ENCODE results near the gene TCF12.
A peak's percentile ranks its signal among the peaks of the same experiment; 100 is the strongest.

TCF12 gene

DNA sequence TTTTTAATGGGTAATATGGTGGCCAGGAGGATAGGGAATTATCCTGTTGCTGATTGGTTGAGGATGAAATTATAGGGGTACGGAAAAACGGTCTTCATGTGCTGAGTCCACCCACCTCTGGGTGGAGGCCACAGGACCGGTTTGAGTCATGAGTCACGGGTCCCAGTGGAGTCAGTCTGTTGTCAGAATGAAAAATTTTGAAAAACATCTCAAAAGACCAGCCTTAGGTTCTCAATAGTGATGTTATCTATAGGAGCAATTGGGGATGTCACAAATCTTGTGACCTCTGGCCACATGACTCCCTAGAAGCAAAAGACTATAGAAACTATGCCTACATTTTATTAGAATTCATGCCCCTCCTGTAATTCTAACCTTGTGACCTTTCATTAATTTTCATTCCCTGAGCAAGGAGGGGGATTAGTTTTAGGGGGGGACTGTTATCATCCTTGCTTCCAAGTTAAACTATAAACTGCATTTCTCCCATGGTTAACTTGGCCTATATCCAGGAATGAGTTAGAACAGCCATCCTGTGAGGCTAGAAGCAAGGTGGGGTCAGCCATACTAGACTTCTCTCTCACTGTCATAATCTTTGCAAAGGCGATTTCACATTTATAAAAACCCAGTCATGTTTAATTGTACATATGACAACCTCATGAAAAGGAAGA, 101.2 kb downstream of the TCF12 start:
- H3K36me3 Mint-ChIP-seq (ENCODE audit: low read depth): peaks cover 16% of the 10 kb centered on the region
- H3K9me3 Mint-ChIP-seq: peaks cover 8% of the 10 kb centered on the region
- DNase-seq (no peak), ATAC-seq (no peak)
- H3K4me1 Mint-ChIP-seq: peaks cover 27% of the 10 kb centered on the region
- H3K27me3 Mint-ChIP-seq: no peaks in the 10 kb centered on the region
- H3K4me3 Mint-ChIP-seq: no peak overlapping the region
- H3K27ac Mint-ChIP-seq: no peak overlapping the region

DNA sequence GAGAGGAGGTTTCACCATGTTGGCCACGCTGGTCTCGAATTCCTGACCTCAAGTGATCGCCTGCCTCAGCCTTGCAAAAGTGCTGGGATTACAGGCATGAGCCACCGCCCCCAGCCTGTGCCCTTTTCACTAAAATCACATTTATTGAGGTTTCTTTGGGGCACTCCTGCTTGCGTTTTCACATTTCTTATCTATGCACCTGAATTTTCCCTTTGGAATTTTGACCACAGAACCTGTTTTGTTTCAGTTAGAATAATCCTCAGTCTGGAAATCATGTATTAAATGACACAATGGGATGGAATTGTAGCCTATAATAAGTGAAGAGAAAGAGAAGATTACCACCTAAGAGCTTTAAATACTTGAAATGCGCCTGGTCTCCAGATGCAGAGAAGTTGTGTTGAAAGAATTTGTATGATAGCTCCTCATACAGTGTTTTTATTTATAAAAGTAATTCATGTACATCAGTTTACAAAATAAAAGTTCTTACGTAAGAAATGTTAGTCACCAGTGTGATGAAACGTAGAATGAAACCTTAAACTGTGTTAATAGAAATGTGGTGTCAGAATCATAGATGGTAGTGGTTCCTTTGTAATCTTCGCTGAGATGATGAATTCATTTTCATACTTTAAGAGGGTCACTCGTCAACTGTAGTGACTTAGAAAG, 107.0 kb downstream of the TCF12 start:
- H3K27me3 Mint-ChIP-seq: no peaks in the 10 kb centered on the region
- H3K4me1 Mint-ChIP-seq: peaks cover 24% of the 10 kb centered on the region
- H3K4me3 Mint-ChIP-seq: no peak overlapping the region
- H3K27ac Mint-ChIP-seq: no peak overlapping the region
- H3K36me3 Mint-ChIP-seq (ENCODE audit: low read depth): peaks cover 20% of the 10 kb centered on the region
- ATAC-seq (no peak), DNase-seq (no peak)
- peaks cover 17% of the 10 kb centered on the region for H3K9me3 Mint-ChIP-seq

DNA sequence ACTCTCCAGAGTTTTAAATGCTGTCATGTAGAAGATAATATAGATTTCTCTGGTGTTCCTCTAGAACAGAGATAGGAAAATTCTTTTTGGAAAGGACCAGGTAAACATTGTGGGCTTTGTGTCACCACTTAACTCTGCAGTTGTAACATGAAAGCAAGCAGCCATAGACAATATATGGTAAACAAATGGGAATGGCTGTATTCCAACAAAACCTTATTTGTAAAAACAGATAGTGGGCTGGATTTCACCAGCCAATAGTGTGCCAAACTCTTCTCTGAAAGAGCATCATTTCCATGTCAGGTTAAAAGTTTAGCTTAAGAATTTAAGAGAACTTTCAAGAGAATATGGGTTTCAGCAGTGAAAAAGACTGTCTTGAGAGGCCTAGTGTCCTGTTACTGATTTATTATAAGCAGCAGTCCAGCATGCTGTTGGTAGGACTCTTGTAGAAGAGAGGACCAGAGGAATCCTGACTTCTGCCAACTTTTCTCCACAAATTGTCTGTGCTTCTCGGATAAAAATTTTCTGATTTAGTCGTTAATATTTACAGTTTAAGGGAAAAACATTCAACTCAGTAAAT, 107.7 kb downstream of the TCF12 start:
- ATAC-seq (no peak), DNase-seq (no peak)
- H3K36me3 Mint-ChIP-seq (ENCODE audit: low read depth): peaks cover 16% of the 10 kb centered on the region
- H3K27me3 Mint-ChIP-seq: no peaks in the 10 kb centered on the region
- H3K4me3 Mint-ChIP-seq: no peak overlapping the region
- peaks cover 10% of the 10 kb centered on the region for H3K9me3 Mint-ChIP-seq
- no peak overlapping the region for H3K27ac Mint-ChIP-seq
- H3K4me1 Mint-ChIP-seq: peaks cover 29% of the 10 kb centered on the region

DNA sequence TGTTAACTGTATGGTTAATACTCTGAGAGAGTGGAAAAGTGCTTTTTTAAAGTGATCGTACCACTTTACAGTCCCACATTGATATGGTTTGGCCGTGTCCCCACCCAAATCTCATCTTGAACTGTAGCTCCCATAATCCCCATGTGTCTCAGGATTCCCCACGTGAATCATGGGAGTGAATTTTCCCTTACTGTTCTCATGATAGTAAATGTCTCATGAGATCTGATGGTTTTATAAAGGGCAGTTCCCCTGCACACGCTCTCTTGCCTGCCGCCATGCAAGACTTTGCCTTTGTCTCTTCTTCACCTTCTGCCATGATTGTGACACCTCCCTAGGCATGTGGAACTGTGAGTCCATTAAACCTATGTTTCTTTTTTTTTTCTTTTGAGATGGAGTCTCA, 109.2 kb downstream of the TCF12 start:
- Mint-ChIP-seq H3K27ac (no peak overlapping the region), H3K9me3 (peaks cover 9% of the 10 kb centered on the region), H3K27me3 (no peaks in the 10 kb centered on the region), H3K4me1 (peaks cover 33% of the 10 kb centered on the region), H3K4me3 (no peak overlapping the region), H3K36me3 (ENCODE audit: low read depth) (peaks cover 9% of the 10 kb centered on the region)
- ATAC-seq (no peak), DNase-seq (no peak)

- Mint-ChIP-seq H3K27me3 (no peaks in the 10 kb centered on the region), H3K9me3 (peaks cover 9% of the 10 kb centered on the region), H3K27ac (no peak overlapping the region), H3K4me1 (peaks cover 31% of the 10 kb centered on the region), H3K36me3 (ENCODE audit: low read depth) (peaks cover 8% of the 10 kb centered on the region), H3K4me3 (no peak overlapping the region)
- no peak for DNase-seq
- ATAC-seq: no peak
These were observed 109.7 kb downstream of the TCF12 start for GRCh38 chr15:57028176-57028575.

DNA sequence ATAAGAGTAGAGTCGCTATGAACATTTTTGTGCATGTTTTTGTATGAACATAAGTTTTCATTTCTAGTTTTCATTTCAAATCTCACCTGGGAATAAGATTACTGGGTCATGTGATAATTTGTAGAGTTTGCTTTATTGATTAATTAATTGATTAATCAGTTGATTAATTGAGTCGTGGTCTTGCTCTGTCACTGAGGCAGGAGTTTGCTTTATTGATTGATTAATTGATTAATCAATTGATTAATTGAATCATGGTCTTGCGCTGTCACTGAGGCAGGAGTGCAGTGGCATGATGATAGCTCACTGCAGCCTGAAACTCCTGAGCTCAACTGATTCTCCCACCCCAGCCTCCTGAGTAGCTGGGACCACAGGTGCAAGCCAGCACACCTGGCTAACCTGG, 111.6 kb downstream of the TCF12 start:
- ATAC-seq: no peak
- H3K27ac Mint-ChIP-seq: no peak overlapping the region
- H3K4me3 Mint-ChIP-seq: no peak overlapping the region
- peaks cover 29% of the 10 kb centered on the region for H3K4me1 Mint-ChIP-seq
- H3K36me3 Mint-ChIP-seq (ENCODE audit: low read depth): peaks cover 8% of the 10 kb centered on the region
- H3K27me3 Mint-ChIP-seq: no peaks in the 10 kb centered on the region
- H3K9me3 Mint-ChIP-seq: peaks cover 9% of the 10 kb centered on the region
- DNase-seq: no peak

DNA sequence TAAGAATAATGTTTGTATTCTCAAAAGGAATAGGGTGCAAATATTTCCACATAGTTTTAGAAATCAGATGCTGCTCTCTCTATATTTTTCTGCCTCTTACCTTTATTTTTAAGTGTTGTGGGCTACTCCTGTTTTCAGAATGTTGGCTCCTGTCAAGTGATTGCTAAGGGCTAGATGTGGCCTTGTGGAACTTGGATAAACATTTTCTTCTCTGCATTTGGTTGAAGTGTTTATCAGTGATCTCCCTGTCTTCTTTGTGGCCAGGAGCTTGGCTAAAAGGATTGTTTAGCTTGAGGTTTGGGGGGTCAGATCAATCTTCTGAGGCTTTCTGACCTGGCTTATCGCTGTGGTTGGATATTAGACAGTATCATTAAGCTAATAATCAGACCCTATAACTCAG, 112.6 kb downstream of the TCF12 start:
- Mint-ChIP-seq H3K27ac (no peak overlapping the region), H3K36me3 (ENCODE audit: low read depth) (peaks cover 8% of the 10 kb centered on the region), H3K9me3 (peaks cover 9% of the 10 kb centered on the region), H3K4me3 (no peak overlapping the region), H3K27me3 (no peaks in the 10 kb centered on the region), H3K4me1 (peaks cover 33% of the 10 kb centered on the region)
- DNase-seq (no peak), ATAC-seq (no peak)

DNA sequence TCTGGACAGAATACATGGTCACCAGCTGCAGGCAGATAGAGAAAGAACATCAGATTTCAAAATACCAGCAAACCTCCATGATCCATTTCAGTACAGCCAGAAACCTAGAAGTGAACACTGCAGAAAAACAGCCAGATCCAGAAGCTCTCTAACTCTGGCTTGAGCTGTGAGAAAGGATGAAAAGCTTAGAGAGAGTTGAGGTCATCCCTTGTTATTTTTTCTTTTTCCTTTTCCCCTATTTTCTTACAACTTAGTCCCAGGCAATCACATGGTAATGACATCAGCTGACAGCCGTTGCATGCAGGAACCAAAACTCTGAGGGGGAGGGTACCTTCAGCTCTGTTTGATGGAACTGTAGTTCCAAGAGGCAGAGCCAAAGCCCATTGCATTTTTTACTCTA, 113.2 kb downstream of the TCF12 start:
- DNase-seq (no peak), ATAC-seq (no peak)
- H3K36me3 Mint-ChIP-seq (ENCODE audit: low read depth): peaks cover 8% of the 10 kb centered on the region
- H3K4me3 Mint-ChIP-seq: no peak overlapping the region
- H3K27me3 Mint-ChIP-seq: no peaks in the 10 kb centered on the region
- peaks cover 37% of the 10 kb centered on the region for H3K4me1 Mint-ChIP-seq
- H3K27ac Mint-ChIP-seq: no peak overlapping the region
- peaks cover 9% of the 10 kb centered on the region for H3K9me3 Mint-ChIP-seq

GRCh38 chr15:57032338-57032737, 113.9 kb downstream of the TCF12 start:
- DNase-seq (no peak), ATAC-seq (no peak)
- H3K4me3 Mint-ChIP-seq: no peak overlapping the region
- peaks cover 4% of the 10 kb centered on the region for H3K9me3 Mint-ChIP-seq
- peaks cover 8% of the 10 kb centered on the region for H3K36me3 Mint-ChIP-seq (ENCODE audit: low read depth)
- H3K27ac Mint-ChIP-seq: no peak overlapping the region
- peaks cover 45% of the 10 kb centered on the region for H3K4me1 Mint-ChIP-seq
- H3K27me3 Mint-ChIP-seq: no peaks in the 10 kb centered on the region

DNA sequence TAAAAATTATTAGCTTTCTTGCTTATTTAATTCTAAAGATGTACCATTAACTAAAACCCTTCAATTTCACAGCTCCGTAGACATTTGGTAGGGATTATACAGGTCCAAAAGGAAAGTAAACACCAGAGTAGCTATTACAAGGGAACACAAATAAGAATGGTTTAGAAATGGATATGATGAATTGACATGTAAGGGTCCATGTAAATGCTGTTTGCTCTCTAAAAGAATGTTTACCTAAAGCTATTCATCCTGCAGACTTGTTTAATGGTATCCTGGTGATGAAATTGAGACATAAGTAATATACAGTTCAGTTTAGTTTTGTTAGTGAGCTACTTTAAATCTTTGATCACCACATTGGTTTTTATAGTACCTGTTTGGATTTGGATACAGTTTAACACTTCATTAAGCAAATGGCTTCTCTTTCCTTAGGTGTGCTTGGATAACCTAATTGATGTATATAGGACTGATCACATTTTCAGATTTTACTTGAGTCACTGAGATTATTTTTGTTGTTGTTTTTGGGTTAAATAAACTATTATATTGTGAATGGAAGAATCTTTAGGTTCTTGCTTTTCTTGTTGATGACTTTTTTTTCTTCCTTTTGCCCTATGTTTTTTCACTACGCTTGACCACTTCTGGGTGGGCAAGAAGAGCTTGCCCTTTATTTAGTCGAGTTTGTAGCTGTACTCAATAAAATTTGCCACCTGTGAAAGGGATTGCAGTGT, 115.4 kb downstream of the TCF12 start:
- peaks cover 57% of the 10 kb centered on the region for H3K4me1 Mint-ChIP-seq
- no peak overlapping the region for H3K27ac Mint-ChIP-seq
- no peak overlapping the region for H3K4me3 Mint-ChIP-seq
- no peak for ATAC-seq
- no peaks in the 10 kb centered on the region for H3K27me3 Mint-ChIP-seq
- H3K9me3 Mint-ChIP-seq: peaks cover 3% of the 10 kb centered on the region
- no peak for DNase-seq
- peaks cover 2% of the 10 kb centered on the region for H3K36me3 Mint-ChIP-seq (ENCODE audit: low read depth)

DNA sequence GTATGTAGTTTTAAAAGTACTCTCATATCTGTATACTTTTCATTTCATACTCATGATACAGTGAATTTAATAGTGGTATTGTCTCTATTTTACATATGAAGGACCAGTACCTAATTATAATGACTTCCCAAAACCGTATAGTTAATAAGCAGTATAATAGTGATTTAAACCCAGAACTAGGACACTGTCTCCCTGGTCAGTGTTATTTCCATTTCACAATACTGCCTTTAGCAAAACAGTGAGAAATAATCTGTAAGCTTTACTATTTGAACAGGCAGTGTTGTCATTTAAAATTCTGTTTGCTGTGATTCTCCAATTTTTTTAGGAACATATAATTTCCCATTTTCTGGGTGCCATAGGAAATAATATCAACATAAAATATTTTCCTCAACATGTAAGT, 116.2 kb downstream of the TCF12 start:
- Mint-ChIP-seq H3K4me1 (peaks cover 62% of the 10 kb centered on the region), H3K4me3 (no peak overlapping the region)
- ATAC-seq: no peak

GRCh38 chr15:57035664-57036063, 117.2 kb downstream of the TCF12 start:
- Mint-ChIP-seq H3K27ac (no peak overlapping the region), H3K4me1 (peaks cover 61% of the 10 kb centered on the region), H3K9me3 (peaks cover 3% of the 10 kb centered on the region), H3K4me3 (no peak overlapping the region), H3K27me3 (no peaks in the 10 kb centered on the region), H3K36me3 (ENCODE audit: low read depth) (peaks cover 2% of the 10 kb centered on the region)
- ATAC-seq: no peak
- DNase-seq: no peak

More for the DNA sequence above, 116.2 kb downstream of the TCF12 start:
- DNase-seq: no peak
- Mint-ChIP-seq H3K27me3 (no peaks in the 10 kb centered on the region), H3K9me3 (peaks cover 3% of the 10 kb centered on the region), H3K36me3 (ENCODE audit: low read depth) (peaks cover 2% of the 10 kb centered on the region), H3K27ac (no peak overlapping the region)

GRCh38 chr15:57036352-57036751, 117.9 kb downstream of the TCF12 start:
- ATAC-seq: no peak
- no peak for DNase-seq
- peaks cover 3% of the 10 kb centered on the region for H3K9me3 Mint-ChIP-seq
- H3K4me1 Mint-ChIP-seq: peaks cover 56% of the 10 kb centered on the region
- H3K4me3 Mint-ChIP-seq: no peak overlapping the region
- H3K27me3 Mint-ChIP-seq: no peaks in the 10 kb centered on the region
- H3K36me3 Mint-ChIP-seq (ENCODE audit: low read depth): peaks cover 2% of the 10 kb centered on the region
- no peak overlapping the region for H3K27ac Mint-ChIP-seq

DNA sequence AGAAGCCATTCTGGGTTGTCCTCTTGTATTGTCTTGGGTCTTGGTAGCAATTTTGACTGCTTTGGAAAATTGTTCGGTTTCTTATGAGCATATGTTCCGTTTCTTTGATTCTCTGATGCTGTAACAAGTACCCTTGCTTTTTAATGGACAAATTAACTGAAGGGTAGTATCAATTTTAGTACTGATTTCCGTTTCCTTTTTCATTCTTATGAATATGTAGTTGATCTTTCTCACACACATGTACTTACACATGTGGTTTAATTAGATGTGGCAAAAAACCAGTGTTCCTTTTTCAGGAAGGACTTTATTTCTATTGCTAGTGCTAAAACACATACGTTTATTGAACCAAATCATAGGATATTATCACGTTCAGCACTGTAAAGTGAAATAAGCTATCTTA, 119.1 kb downstream of the TCF12 start:
- no peak for ATAC-seq
- H3K27me3 Mint-ChIP-seq: no peaks in the 10 kb centered on the region
- H3K9me3 Mint-ChIP-seq: peaks cover 3% of the 10 kb centered on the region
- H3K4me1 Mint-ChIP-seq: peaks cover 49% of the 10 kb centered on the region
- no peak overlapping the region for H3K4me3 Mint-ChIP-seq
- DNase-seq: no peak
- H3K36me3 Mint-ChIP-seq (ENCODE audit: low read depth): peaks cover 2% of the 10 kb centered on the region
- H3K27ac Mint-ChIP-seq: peak overlapping the region; percentile 36

- ATAC-seq (no peak), DNase-seq (no peak)
- no peak overlapping the region for H3K27ac Mint-ChIP-seq
- H3K9me3 Mint-ChIP-seq: peaks cover 3% of the 10 kb centered on the region
- no peak overlapping the region for H3K4me3 Mint-ChIP-seq
- no peaks in the 10 kb centered on the region for H3K27me3 Mint-ChIP-seq
- H3K36me3 Mint-ChIP-seq (ENCODE audit: low read depth): peaks cover 2% of the 10 kb centered on the region
- peaks cover 46% of the 10 kb centered on the region for H3K4me1 Mint-ChIP-seq
These were observed 119.6 kb downstream of the TCF12 start for GRCh38 chr15:57038040-57038439.

All from activated naive CD8-positive, alpha-beta T cell treated with anti-CD3 and anti-CD28 coated beads, Interleukin-2, amount 50 U/mL, for 24 hours (primary cell).